ENCODE results near the gene PCDHGA3. TPM values are rescaled to one million over a fixed set of nuclear protein-coding genes. Genes with fewer than 3 reads are reported as not detected.
A peak's percentile ranks its signal among the peaks of the same experiment; 100 is the strongest.
"Not testable (repeated sequence)": the region's sequence is repeated elsewhere in the genome, so short reads cannot be mapped to it uniquely, and the experiment has no call there.

The PCDHGA3 gene
- total and polyA plus RNA-seq, 7 donors: 0.19 to 4.4 (median 2.0) TPM; not detected in 1

DNA sequence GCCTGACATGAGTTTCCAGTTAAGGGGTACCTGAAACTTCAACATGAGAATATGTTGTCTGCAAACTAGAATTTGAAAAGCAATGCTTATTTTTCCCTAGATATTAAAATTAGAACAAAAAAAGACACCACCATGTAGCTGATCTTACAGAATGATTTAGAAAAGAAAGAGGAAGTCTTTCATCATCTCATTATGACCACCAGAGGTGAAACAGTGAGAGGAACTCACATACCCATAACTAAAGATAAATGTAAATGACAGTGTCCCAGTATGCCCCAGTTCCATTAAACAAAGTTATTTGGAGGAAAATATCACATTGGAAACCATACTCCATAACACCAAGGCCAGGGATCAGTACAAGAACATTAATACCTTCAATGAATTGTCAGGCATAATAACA is 29.9 kb upstream of the PCDHGA3 start:
- TF ChIP-seq, protein P1, sequence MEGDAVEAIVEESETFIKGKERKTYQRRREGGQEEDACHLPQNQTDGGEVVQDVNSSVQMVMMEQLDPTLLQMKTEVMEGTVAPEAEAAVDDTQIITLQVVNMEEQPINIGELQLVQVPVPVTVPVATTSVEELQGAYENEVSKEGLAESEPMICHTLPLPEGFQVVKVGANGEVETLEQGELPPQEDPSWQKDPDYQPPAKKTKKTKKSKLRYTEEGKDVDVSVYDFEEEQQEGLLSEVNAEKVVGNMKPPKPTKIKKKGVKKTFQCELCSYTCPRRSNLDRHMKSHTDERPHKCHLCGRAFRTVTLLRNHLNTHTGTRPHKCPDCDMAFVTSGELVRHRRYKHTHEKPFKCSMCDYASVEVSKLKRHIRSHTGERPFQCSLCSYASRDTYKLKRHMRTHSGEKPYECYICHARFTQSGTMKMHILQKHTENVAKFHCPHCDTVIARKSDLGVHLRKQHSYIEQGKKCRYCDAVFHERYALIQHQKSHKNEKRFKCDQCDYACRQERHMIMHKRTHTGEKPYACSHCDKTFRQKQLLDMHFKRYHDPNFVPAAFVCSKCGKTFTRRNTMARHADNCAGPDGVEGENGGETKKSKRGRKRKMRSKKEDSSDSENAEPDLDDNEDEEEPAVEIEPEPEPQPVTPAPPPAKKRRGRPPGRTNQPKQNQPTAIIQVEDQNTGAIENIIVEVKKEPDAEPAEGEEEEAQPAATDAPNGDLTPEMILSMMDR (IDR thresholded peaks at IDR 0.05): no peak
- TF ChIP-seq EP300 (IDR thresholded peaks at IDR 0.05): no peak
- Histone ChIP-seq H3K4me1 (no peaks in the 10 kb centered on the region), H3K9me3 (peaks cover 37 to 93% (median 68%) of the 10 kb centered on the region in 4 donors), H3K4me3 (no peak overlapping the region), H3K27ac (no peak overlapping the region), H3K36me3 (peaks cover 5 to 40% (median 29%) of the 10 kb centered on the region in 4 donors), H3K27me3 (no peaks in the 10 kb centered on the region)
- DNase-seq: no peak
- intact Hi-C loops (cut with DNase I): no loop called here

DNA sequence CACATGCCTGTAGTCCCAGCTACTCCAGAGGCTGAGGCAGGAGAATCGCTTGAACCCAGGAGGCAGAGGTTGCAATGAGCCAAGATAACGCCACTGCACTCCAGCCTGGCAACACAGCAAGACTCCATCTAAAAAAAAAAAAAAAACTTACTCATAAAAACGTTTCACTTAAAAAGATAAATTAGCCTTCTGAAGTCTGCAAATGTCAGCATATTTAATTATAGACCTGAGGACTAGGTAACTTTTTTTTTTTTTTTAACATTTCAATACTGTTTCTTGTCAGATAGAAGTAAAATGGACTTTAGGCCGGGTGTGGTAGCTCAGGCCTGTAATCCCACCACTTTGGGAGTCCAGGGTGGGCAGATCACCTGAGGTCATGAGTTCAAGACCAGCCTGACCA is 26.7 kb upstream of the PCDHGA3 start:
- H3K9me3 ChIP-seq: peaks cover 46 to 81% (median 65%) of the 10 kb centered on the region in 4 donors
- H3K27ac ChIP-seq; intact Hi-C loops (cut with DNase I); H3K4me3 ChIP-seq; DNase-seq; H3K27me3 ChIP-seq: not testable (repeated sequence)
- H3K4me1 ChIP-seq: peaks cover 0 to 11% (median 0%) of the 10 kb centered on the region in 4 donors
- 85 to 93% methylated on average over 4 of the region's 4 CpGs for WGBS, 2 donors
- H3K36me3 ChIP-seq: peaks cover 13 to 51% (median 41%) of the 10 kb centered on the region in 4 donors

DNA sequence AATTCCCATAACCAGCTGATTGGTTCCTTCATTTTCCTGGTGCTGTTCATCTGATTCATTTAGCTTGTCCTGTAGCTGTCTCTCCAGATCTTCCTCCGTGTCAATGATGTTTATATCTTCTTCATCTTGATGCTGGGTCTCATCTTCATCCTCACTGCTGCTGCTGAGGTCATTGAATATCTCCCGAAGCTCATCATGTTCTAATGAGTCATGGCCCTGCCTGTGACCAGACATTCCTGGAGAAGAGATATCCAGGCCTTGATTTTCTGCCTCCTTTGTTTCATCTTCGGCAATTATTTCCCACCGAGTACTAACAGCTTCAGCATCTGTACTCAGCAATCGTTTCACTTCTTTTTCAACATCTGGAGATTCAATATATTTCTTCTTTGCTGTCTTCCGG is 24.4 kb upstream of the PCDHGA3 start:
- Histone ChIP-seq H3K27ac (no peak overlapping the region), H3K36me3 (peaks cover 13 to 47% (median 37%) of the 10 kb centered on the region in 4 donors), H3K27me3 (no peaks in the 10 kb centered on the region), H3K9me3 (peaks cover 37 to 61% (median 50%) of the 10 kb centered on the region in 4 donors), H3K4me1 (peaks cover 0 to 11% (median 0%) of the 10 kb centered on the region in 4 donors), H3K4me3 (peak overlapping the region in 1 of 4 donors; percentile 75)
- DNase-seq: no peak
- intact Hi-C loops (cut with DNase I): no loop called here
- TF ChIP-seq EP300 (IDR thresholded peaks at IDR 0.05): no peak
- TF ChIP-seq, protein P1 (IDR thresholded peaks at IDR 0.05): no peak
- TF ChIP-seq POLR2A (IDR thresholded peaks at IDR 0.05): no peak
- no peak for TF ChIP-seq POLR2AphosphoS5 (IDR thresholded peaks at IDR 0.05)
- 97 to 98% methylated on average over 6 of the region's 6 CpGs for WGBS, 2 donors

DNA sequence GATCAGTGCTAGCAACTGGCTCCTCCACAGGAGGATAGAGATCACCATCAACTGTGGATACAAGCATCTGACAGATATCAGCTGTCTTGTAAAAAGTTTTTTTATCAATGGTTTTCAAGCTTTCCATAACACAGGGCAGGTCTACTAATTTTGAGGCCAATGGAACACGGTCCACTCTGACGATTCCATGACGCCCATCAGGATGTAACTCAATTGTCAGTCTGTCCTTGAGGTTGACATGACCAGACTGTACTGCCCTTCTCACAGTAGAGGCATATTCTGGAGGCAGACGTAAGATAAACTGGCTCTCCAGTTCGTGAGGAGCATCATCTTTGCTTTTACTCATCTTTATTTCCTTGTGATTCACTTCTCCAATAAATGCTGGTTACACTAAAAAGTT is 23.9 kb upstream of the PCDHGA3 start:
- H3K4me1 ChIP-seq: peaks cover 0 to 11% (median 0%) of the 10 kb centered on the region in 4 donors
- WGBS, 2 donors: 75 to 80% methylated on average over 5 of the region's 5 CpGs
- H3K9me3 ChIP-seq: peaks cover 37 to 56% (median 49%) of the 10 kb centered on the region in 4 donors
- peak overlapping the region; percentile 65 to 75 (median 66) for H3K4me3 ChIP-seq
- peaks cover 13 to 47% (median 37%) of the 10 kb centered on the region in 4 donors for H3K36me3 ChIP-seq
- DNase-seq: no peak
- TF ChIP-seq, protein P1 (IDR thresholded peaks at IDR 0.05): no peak
- TF ChIP-seq EP300 (IDR thresholded peaks at IDR 0.05) (no peak), POLR2A (IDR thresholded peaks at IDR 0.05) (no peak), POLR2AphosphoS5 (IDR thresholded peaks at IDR 0.05) (no peak)
- H3K27ac ChIP-seq: peak overlapping the region; percentile 88 to 94 (median 90)
- intact Hi-C loops (cut with DNase I): loop anchor here (1.0 to 2.0 kb wide), 2 partner anchors 155 to 241 kb away; partner anchors contain the start of gene PCDHGC3
- H3K27me3 ChIP-seq: no peaks in the 10 kb centered on the region

DNA sequence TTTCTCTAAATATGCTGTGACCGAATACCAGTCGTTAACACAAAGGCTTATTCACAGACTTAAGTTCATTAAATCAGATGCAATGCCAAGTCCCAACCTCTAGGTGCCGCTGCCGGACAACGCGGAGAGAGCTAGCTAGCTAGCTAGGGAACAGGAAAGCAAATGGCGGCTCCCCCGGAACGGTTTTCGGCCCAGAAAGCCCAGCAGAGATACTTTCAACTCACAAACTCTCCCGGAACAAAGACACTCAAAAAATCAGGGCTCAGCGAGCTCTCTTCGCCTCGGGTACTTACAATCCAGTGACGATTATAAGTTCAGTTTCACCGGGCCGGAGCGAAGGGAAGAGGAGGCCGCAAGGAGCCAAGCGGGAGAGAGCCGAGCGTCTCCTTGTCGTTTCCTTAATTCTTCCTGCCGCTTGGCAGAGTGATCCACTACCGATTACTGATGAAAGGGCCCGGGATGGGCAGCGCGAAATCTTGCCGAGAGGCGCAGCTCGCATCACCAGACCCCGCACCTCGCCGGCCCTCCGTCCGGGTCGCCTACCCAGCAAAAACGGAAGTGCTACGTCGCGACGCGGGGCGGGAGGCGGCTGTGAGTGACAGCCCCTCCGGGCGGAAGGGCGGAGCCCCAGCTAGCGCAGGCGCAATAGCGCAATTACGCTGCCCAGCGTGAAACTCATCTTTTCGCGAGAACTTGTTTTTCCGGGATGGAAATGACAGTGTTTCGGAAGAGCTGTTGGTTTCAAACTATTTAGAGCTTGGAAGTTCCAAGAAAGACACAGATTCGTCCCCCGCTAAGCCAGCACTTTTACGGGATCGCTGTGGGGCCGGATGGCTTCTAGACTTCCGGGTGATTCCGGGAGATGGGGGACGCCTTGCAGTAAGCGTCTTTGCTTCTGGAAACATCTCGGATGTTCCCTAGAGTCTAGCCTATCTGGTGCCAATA is 23.1 kb upstream of the PCDHGA3 start, which contains the start of gene TAF7:
Gene TAF7, minus strand, starts transcription at position 560 of the 945 bp plus-strand sequence. CDS start 740 bp downstream, outside the sequence.
- Histone ChIP-seq H3K36me3 (peaks cover 13 to 43% (median 37%) of the 10 kb centered on the region in 4 donors), H3K9me3 (peaks cover 35 to 48% (median 42%) of the 10 kb centered on the region in 4 donors), H3K4me1 (peaks cover 0 to 11% (median 0%) of the 10 kb centered on the region in 4 donors), H3K27me3 (no peaks in the 10 kb centered on the region), H3K4me3 (peak within 1 kb of the TSS; percentile 65 to 75 (median 66)), H3K27ac (peak within 1 kb of the TSS; percentile 88 to 94 (median 90))
- intact Hi-C loops (cut with DNase I): loop anchor here (1.0 to 2.0 kb wide), 2 partner anchors 154 to 240 kb away; partner anchors contain the start of gene PCDHGC3
- DNase-seq: peak; percentile 93
- TF ChIP-seq, protein P1 (IDR thresholded peaks at IDR 0.05): peak; percentile 26 to 73 (median 58)
- no peak for TF ChIP-seq EP300 (IDR thresholded peaks at IDR 0.05)
- peak; percentile 81 to 86 for TF ChIP-seq POLR2A (IDR thresholded peaks at IDR 0.05)
- TF ChIP-seq POLR2AphosphoS5 (IDR thresholded peaks at IDR 0.05): peak; percentile 96 to 98 (median 96)
- 1 to 2% methylated on average over 67 of the region's 67 CpGs for WGBS, 2 donors

All from sigmoid colon (tissue), 7 donors.